ENCODE data around the gene ACR. TPM values are rescaled to one million over a fixed set of nuclear protein-coding genes. Genes with fewer than 3 reads are reported as not detected.

The ACR gene
- total and polyA plus RNA-seq, 2 of the 8 experiments (the other 6 are each of a cell fraction or from before 2014, with no cell fraction given): 0.56 TPM; not detected in 1

DNA sequence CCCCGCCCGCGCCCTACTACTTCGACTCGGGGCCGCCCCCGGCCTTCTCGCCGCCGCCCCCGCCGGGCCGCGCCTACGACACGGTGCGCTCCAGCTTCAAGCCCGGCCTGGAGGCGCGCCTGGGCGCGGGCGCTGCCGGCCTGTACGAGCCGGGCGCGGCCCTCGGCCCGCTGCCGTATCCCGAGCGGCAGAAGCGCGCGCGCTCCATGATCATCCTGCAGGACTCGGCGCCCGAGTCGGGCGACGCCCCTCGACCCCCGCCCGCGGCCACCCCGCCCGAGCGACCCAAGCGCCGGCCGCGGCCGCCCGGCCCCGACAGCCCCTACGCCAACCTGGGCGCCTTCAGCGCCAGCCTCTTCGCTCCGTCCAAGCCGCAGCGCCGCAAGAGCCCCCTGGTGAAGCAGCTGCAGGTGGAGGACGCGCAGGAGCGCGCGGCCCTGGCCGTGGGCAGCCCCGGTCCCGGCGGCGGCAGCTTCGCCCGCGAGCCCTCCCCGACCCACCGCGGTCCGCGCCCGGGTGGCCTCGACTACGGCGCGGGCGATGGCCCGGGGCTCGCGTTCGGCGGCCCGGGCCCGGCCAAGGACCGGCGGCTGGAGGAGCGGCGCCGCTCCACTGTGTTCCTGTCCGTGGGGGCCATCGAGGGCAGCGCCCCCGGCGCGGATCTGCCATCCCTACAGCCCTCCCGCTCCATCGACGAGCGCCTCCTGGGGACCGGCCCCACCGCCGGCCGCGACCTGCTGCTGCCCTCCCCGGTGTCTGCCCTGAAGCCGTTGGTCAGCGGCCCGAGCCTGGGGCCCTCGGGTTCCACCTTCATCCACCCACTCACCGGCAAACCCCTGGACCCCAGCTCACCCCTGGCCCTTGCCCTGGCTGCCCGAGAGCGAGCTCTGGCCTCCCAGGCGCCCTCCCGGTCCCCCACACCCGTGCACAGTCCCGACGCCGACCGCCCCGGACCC, 17.4 kb upstream of the ACR start:
- H2AK5ac ChIP-seq (ENCODE audit: low read depth, low read length): no peak overlapping the region
- no peak overlapping the region for H2BK20ac ChIP-seq (ENCODE audit: low read length)
- H3K9me3 ChIP-seq (ENCODE audit: insufficient read depth in 2 of 2, low read depth in 1 of 2, low read length in 1 of 2): no peaks in the 10 kb centered on the region
- no peak overlapping the region for H2AFZ ChIP-seq (ENCODE audit: low read length)
- H4K5ac ChIP-seq (ENCODE audit: insufficient read length, low read depth, low read length): no peak overlapping the region
- DNase-seq (ENCODE audit: low read depth in 1 of 2, low spot score in 2 of 2) (no peak), FAIRE-seq (no peak)
- peak overlapping the region in 2 of 4 experiments; percentile 5 to 56; a peak in 6 of 8 replicates for H3K4me3 ChIP-seq (ENCODE audit: extremely low read depth in 1 of 4, insufficient read depth in 2 of 4, low read depth in 3 of 4, low read length in 4 of 4)
- H3K56ac ChIP-seq (replicated peaks; ENCODE audit: insufficient read length, low read depth, low read length): no peak overlapping the region
- H4K8ac ChIP-seq (ENCODE audit: extremely low read depth, insufficient read depth, low read length): peak overlapping the region; percentile 83
- H3K4me1 ChIP-seq (replicated peaks in 1 of 4; ENCODE audit: control insufficient read depth in 3 of 4, insufficient read depth in 4 of 4, low read length in 3 of 4): peaks cover 0 to 6% (median 0%) of the 10 kb centered on the region in 4 experiments; a peak in 2 of 7 replicates
- no peak overlapping the region for H2BK15ac ChIP-seq (ENCODE audit: low read length)
- H3K23ac ChIP-seq (ENCODE audit: insufficient read length): no peak overlapping the region
- H3K27me3 ChIP-seq (replicated peaks in 1 of 4; ENCODE audit: control insufficient read depth in 3 of 4, extremely low read depth in 1 of 4, insufficient read depth in 3 of 4, low read length in 3 of 4): peaks cover 31 to 66% (median 51%) of the 10 kb centered on the region in 4 experiments
- peaks cover 0 to 7% (median 2%) of the 10 kb centered on the region in 4 experiments; a peak in 3 of 8 replicates for H3K36me3 ChIP-seq (ENCODE audit: control insufficient read depth in 2 of 4, insufficient read depth in 4 of 4, low read length in 3 of 4)
- H3K9ac ChIP-seq (replicated peaks in 1 of 4; ENCODE audit: extremely low read depth in 1 of 4, low read depth in 3 of 4, low read length in 3 of 4): no peak overlapping the region
- no peak overlapping the region for H2BK12ac ChIP-seq (ENCODE audit: low read depth, low read length)
- no peak overlapping the region for H3K14ac ChIP-seq (ENCODE audit: insufficient read length)
- POLR2A ChIA-PET (ENCODE audit: partially characterized antibody): interaction anchor here (0.9 to 1.6 kb wide), 3 partner anchors 9 to 79 kb away, joined by 3 to 4 read pairs (median 3); no protein-coding TSS in a partner anchor
- H3K79me2 ChIP-seq (ENCODE audit: control insufficient read depth in 1 of 2, insufficient read depth in 2 of 2, low read length in 2 of 2): no peaks in the 10 kb centered on the region
- H3K18ac ChIP-seq (ENCODE audit: extremely low read depth, low read length): no peak overlapping the region; the same call in 1 of the 2 replicates
- H3K4ac ChIP-seq (replicated peaks; ENCODE audit: insufficient read length, low read depth, low read length): no peak overlapping the region
- WGBS, 2 experiments (ENCODE audit: extremely low coverage in 1 of 2, insufficient coverage in 1 of 2, insufficient read length in 1 of 2, insufficient replicate concordance in 2 of 2, low coverage in 1 of 2, low lambda C conversion rate in 2 of 2, missing lambda C conversion rate in 1 of 2): 29% methylated on average over 26 of the region's 132 CpGs; no CpG with 5 or more reads in 1 of the 2 experiments
- H3K79me1 ChIP-seq (ENCODE audit: low read depth, low read length): no peaks in the 10 kb centered on the region
- H2BK120ac ChIP-seq (replicated peaks; ENCODE audit: low read depth, low read length): no peak overlapping the region
- H3K4me2 ChIP-seq (ENCODE audit: insufficient read depth in 1 of 2, low read depth in 2 of 2, low read length in 2 of 2): peak overlapping the region; percentile 10 to 80; a peak in 3 of 4 replicates
- peaks cover 13 to 28% of the 10 kb centered on the region in 2 experiments for H4K20me1 ChIP-seq (replicated peaks in 1 of 2; ENCODE audit: control insufficient read depth in 1 of 2, insufficient read depth in 2 of 2, low read length in 2 of 2)
- CTCF ChIA-PET (ENCODE audit: partially characterized antibody): interaction anchor here (1.1 to 4.1 kb wide), 5 partner anchors 9 to 40 kb away, joined by 3 to 24 read pairs (median 3); no protein-coding TSS in a partner anchor
- no peak overlapping the region for H4K91ac ChIP-seq (replicated peaks; ENCODE audit: insufficient read length, low read length)
- peaks cover 1% of the 10 kb centered on the region; the same call in 1 of the 2 replicates for H3K23me2 ChIP-seq (ENCODE audit: low read depth, low read length)
- H3K27ac ChIP-seq (ENCODE audit: low read depth, low read length): no peak overlapping the region
- no peak overlapping the region for H2BK5ac ChIP-seq (ENCODE audit: low read depth, low read length)
- TF ChIP-seq SUZ12 (IDR thresholded peaks at IDR 0.05; ENCODE audit: low read length) (peak; percentile 72), CEBPB (IDR thresholded peaks at IDR 0.05; ENCODE audit: low read depth, low read length) (no peak), MAFK (IDR thresholded peaks at IDR 0.05; ENCODE audit: low read depth, low read length) (no peak), TCF12 (IDR thresholded peaks at IDR 0.05; ENCODE audit: low read depth, low read length) (no peak), CREB1 (IDR thresholded peaks at IDR 0.05) (no peak), RFX5 (IDR thresholded peaks at IDR 0.05; ENCODE audit: borderline replicate concordance, low read depth, low read length) (no peak), SAP30 (IDR thresholded peaks at IDR 0.05; ENCODE audit: insufficient read depth, insufficient replicate concordance, low read length) (no peak), CTBP2 (IDR thresholded peaks at IDR 0.05; ENCODE audit: borderline replicate concordance, insufficient read depth, insufficient read length, low read length) (no peak), CHD2 (IDR thresholded peaks at IDR 0.05; ENCODE audit: low read length) (no peak), NRF1 (IDR thresholded peaks at IDR 0.05; ENCODE audit: low read depth, low read length) (no peak)
- TF ChIP-seq, protein P1, sequence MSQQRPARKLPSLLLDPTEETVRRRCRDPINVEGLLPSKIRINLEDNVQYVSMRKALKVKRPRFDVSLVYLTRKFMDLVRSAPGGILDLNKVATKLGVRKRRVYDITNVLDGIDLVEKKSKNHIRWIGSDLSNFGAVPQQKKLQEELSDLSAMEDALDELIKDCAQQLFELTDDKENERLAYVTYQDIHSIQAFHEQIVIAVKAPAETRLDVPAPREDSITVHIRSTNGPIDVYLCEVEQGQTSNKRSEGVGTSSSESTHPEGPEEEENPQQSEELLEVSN (IDR thresholded peaks at IDR 0.05): no peak

Data from H1 (cell line).